PFSK-1 (cell line): ENCODE measurements around the gene KCNN2.

Experiments used
- FOXP2 ChIP-seq: optimal IDR thresholded peaks from 2 replicates; pipeline ENCODE3; 2011; ENCODE audit warnings: borderline replicate concordance, control low read depth, inconsistent platforms; ENCODE audit not compliant: insufficient read depth; ENCODE audit errors: extremely low read length, extremely low read depth
- POLR2AphosphoS5 ChIP-seq: IDR thresholded peaks from 2 replicates; pipeline ENCODE4 v1.6.1; 2012; ENCODE audit warnings: low read depth, mild to moderate bottlenecking, control low read depth, low read length, moderate library complexity
- SIN3A ChIP-seq: IDR thresholded peaks from 2 replicates; pipeline ENCODE4 v1.6.1; 2012; ENCODE audit warnings: mild to moderate bottlenecking, low read length, moderate library complexity, borderline replicate concordance; ENCODE audit not compliant: insufficient read depth
- TAF1 ChIP-seq: IDR thresholded peaks from 2 replicates; pipeline ENCODE4 v1.6.1; 2012; ENCODE audit warnings: low read length, control low read depth, borderline replicate concordance; ENCODE audit not compliant: insufficient read depth
- TF ChIP-seq, protein P1 (sequence below), 2 experiments: IDR thresholded peaks; 2 replicates each; pipeline versions ENCODE4 v1.6.1 to v1.8.0; 2011 to 2012; ENCODE audit warnings: low read depth in 2 of 2, low read length in 2 of 2, control low read depth in 1 of 2, inconsistent platforms in 1 of 2, mild to moderate bottlenecking in 1 of 2, moderate library complexity in 1 of 2; ENCODE audit not compliant: insufficient read depth in 1 of 2

Gene KCNN2

DNA sequence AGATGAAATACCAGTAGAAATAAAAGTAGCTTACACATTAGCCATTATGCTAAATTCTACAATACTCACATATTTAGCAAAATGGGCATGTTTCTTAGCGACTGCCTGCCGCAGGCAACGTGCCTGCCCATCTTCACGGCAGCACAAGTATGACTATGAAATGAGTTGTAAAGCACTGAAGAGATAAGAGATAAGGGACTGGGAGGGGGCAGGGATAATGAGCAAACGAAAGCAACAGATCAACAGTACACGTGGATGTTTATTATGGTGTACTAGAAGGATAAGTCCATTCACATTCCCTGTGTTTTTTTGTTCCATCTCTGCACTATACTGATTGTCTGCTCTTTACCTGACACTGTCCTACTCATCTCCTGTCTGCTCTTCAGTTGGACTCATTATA is 44.1 kb upstream of the KCNN2 start:
- TF ChIP-seq SIN3A (no peak), FOXP2 (no peak)

DNA sequence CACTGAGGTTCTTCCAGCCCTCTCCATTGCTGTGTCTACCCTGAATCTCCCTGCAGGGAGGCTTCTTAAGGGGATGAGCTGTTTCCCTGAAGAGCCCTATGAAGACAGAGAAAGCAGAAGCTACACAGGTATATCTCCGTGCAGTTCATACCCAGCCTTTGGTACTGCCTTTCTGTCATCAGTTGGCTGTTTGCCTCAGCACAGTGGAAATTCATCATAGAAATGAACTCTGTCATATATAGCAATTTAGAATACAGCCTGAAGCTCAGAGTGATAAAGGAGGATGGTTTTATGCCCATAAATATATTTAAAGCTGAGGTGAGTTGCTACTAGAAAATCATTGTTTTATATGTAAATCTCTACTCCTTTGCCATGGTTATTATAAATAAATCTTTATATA is 42.6 kb upstream of the KCNN2 start:
- TF ChIP-seq POLR2AphosphoS5, result no peak

DNA sequence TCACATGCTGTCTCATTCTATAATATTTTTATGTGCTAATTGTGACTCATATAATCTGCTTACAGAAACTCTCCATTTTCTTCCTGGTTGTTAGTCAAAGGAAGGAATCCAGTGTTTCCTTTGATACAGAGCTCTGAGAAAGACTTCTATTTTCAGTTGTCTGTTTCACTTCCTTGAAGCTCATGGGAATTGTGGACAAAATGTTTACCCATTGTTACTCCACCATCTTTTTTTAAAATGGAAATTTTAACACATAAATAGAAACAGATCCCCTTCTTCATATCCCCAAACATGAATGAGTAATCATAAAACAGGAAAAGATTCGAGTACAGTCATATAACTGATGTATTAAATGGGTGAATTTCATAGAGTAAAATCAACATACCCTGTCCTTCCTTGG is 42.0 kb upstream of the KCNN2 start:
- no peak for TF ChIP-seq TAF1

- TF ChIP-seq POLR2AphosphoS5, result no peak
- TF ChIP-seq, protein P1, sequence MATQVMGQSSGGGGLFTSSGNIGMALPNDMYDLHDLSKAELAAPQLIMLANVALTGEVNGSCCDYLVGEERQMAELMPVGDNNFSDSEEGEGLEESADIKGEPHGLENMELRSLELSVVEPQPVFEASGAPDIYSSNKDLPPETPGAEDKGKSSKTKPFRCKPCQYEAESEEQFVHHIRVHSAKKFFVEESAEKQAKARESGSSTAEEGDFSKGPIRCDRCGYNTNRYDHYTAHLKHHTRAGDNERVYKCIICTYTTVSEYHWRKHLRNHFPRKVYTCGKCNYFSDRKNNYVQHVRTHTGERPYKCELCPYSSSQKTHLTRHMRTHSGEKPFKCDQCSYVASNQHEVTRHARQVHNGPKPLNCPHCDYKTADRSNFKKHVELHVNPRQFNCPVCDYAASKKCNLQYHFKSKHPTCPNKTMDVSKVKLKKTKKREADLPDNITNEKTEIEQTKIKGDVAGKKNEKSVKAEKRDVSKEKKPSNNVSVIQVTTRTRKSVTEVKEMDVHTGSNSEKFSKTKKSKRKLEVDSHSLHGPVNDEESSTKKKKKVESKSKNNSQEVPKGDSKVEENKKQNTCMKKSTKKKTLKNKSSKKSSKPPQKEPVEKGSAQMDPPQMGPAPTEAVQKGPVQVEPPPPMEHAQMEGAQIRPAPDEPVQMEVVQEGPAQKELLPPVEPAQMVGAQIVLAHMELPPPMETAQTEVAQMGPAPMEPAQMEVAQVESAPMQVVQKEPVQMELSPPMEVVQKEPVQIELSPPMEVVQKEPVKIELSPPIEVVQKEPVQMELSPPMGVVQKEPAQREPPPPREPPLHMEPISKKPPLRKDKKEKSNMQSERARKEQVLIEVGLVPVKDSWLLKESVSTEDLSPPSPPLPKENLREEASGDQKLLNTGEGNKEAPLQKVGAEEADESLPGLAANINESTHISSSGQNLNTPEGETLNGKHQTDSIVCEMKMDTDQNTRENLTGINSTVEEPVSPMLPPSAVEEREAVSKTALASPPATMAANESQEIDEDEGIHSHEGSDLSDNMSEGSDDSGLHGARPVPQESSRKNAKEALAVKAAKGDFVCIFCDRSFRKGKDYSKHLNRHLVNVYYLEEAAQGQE (IDR thresholded peaks at IDR 0.05; ENCODE audit: insufficient read depth in 1 of 2, low read depth in 2 of 2, low read length in 2 of 2), result no peak
- no peak for TF ChIP-seq SIN3A
- no peak for TF ChIP-seq FOXP2
- no peak for TF ChIP-seq TAF1
Observed at GRCh38 chr5:114324282-114324681, 37.6 kb upstream of the KCNN2 start.

DNA sequence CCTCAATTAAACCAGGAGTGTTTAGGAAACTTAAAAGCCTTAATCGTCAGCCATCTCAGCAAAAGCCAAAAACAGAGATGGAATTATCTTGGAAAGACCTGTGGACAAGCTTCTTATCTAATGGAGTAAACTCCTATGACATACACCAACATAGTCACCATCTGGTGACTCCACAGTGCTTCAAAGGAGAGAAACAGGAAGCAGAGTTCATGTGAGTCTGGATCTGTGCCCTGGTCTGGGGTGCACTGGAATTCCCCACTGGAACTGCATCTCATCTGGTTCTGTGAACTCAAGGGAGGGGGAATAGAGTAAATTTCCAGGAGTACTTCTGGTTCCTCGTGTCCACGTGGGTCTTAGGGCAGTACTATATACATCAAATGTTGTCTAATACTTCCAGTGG is 36.3 kb upstream of the KCNN2 start:
- TF ChIP-seq SIN3A (no peak), TAF1 (no peak), POLR2AphosphoS5 (no peak), FOXP2 (no peak)
- TF ChIP-seq, protein P1 (IDR thresholded peaks at IDR 0.05; ENCODE audit: insufficient read depth in 1 of 2, low read depth in 2 of 2, low read length in 2 of 2), result no peak

- TF ChIP-seq POLR2AphosphoS5 (no peak), FOXP2 (no peak), SIN3A (no peak), TAF1 (no peak)
- TF ChIP-seq, protein P1 (IDR thresholded peaks at IDR 0.05; ENCODE audit: insufficient read depth in 1 of 2, low read depth in 2 of 2, low read length in 2 of 2), result no peak
Observed at GRCh38 chr5:114327474-114327873, 34.4 kb upstream of the KCNN2 start.

- TF ChIP-seq POLR2AphosphoS5 (no peak), FOXP2 (no peak), TAF1 (no peak), SIN3A (no peak)
- TF ChIP-seq, protein P1 (IDR thresholded peaks at IDR 0.05; ENCODE audit: insufficient read depth in 1 of 2, low read depth in 2 of 2, low read length in 2 of 2), result no peak
Observed at GRCh38 chr5:114327987-114328386, 33.9 kb upstream of the KCNN2 start.
